H4 (cell line): Measurements from ENCODE around the gene GANAB. TPM values are rescaled to one million over a fixed set of nuclear protein-coding genes. Genes with fewer than 3 reads are reported as not detected.
"Not testable (repeated sequence)": the region's sequence is repeated elsewhere in the genome, so short reads cannot be mapped to it uniquely, and the experiment has no call there.

ENCODE experiments used
- DNase-seq: peaks from one replicate; pipeline ENCODE4 v3.0.0-alpha.2; 2015; ENCODE audit warnings: low spot score
- total RNA-seq: library from RNA; depleted of rRNA; stranded (reverse); fragments of >200 nt; shearing (Covaris generic); gene quantifications from 2 replicates; pipeline ENCODE4 v1.2.3, GENCODE V29; 2014

The GANAB gene
- total RNA-seq, 1 experiment from 2014 or later, result 142 TPM

DNA sequence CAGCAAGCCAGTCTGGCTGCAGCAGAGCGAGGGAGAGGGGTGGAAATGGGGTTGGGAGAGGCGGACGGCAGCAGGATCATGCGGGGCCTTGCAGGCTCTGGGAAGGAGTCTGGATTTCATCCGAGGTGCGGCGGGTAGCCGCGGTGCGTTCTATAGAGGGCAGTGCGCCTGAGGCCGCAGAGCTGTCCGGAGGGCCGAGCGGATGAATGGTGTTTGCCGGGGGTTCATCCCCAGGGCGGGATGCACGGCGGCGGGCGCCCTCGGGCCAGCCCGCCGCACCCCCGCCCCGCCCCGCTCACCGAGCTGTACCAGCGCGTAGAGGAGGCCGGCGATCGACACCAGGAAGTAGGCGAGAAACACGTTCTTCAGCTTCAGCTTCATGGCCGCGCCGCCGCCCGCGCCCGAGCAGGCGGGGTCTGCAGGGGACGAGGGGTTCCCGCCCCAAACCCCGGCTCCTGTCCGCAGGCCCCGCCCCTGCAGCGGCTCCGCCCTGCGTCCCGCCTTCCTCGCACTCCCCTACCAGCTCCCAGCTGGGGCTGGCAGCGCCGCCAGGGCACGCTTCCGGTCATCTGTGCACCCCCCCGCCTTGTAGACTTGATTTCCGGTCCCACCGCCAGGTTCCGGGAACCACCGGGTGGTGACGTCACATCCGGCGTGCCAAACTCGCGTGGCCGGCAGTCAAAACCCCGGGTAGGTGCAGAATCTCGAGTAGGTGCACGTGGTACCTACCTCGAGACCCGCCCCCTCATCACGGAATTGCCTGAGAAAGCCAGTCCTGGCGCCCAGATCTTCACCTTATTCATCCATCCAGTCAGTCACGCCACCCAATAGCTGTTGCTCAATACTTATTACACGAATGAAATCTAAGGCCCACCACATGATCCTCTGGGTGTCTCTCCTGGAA lies 24.6 kb downstream of the GANAB start, which contains the start of gene B3GAT3:
B3GAT3 (minus strand) TSS at position 420 of the 904 bp plus-strand sequence; CDS start at position 381, 39 bp downstream.
- peak; percentile 98 for DNase-seq

DNA sequence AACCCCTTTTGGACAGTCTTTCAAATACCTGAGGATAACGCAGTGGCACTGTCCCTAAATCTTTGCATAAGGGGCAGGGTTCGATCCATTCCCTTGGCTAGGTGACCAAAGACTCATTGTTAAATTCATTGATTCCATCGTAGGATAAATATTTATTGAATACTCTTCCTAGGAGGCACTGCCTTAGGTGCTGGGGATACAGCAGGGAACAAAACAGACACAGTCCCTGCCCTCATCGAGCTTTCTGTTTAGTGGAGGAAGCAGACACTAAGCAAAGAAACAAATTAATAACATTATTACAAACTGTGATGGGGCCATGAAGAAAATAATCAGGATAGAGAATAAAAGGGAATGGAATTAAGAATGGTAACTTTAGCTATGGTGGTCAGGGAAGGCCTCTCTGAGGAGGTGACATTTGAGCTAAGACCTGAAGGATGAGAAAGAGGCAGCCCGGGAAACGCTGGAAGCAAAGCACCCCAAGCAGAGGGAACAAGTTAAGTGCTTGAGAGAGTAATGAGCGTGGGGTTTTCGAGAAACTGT lies 25.3 kb downstream of the GANAB start:
- DNase-seq, result no peak

DNA sequence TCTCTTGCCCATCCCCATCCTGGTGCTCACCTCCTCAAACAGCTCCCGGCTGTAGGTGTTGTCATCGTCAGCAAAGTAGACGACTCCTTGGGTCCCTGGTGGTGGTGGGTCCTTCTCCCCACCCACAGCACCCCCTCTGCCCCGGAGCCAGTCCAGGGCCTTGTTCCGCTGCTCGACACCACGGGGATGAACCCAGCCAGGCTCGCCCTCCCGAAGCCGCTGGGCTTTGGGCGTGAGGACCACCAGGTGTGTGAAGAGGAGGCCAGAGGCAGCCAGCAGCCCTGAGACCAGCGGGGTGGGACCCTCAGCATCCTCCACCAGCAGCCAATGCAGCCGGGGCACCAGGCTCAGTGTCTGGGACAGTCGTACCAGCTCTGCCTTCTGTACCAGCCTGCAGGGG lies 29.5 kb downstream of the GANAB start:
- DNase-seq, result not testable (repeated sequence)

DNA sequence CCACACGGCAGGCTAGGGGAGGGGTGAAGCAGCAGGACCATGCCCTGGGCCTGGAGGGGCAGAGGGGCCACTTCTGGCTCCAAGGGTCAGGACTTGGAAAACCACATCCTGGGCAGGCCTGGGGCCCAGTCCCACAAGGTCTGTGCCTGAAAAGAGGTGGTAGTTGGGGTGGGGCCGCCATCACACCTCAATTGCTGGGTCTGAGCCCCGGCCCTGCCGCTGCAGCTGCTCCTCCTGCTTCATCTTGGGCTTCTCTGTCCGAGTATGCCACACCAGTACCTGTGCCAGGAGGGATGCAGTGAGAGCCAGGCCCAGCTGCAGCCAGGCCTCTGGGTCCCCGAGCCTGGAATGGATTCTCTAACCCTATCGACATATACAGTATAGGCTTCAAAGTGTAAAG lies 30.9 kb downstream of the GANAB start:
- DNase-seq, result no peak

DNA sequence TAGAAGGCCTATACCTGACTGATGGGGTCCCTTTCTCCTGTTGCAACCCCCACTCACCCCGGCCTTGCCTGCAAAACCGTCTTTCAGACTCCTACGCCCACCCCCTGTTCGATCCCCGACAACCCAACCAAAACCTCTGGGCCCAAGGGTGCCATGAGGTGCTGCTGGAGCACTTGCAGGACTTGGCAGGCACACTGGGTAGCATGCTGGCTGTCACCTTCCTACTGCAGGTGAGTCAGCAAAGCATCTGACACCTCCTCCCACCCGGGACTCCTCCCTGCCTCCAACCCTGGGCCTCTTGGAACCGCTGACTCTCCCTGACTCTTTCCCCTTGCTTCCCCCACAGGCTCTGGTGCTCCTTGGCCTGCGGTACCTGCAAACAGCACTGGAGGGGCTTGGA lies 32.1 kb downstream of the GANAB start:
- DNase-seq, result no peak

DNA sequence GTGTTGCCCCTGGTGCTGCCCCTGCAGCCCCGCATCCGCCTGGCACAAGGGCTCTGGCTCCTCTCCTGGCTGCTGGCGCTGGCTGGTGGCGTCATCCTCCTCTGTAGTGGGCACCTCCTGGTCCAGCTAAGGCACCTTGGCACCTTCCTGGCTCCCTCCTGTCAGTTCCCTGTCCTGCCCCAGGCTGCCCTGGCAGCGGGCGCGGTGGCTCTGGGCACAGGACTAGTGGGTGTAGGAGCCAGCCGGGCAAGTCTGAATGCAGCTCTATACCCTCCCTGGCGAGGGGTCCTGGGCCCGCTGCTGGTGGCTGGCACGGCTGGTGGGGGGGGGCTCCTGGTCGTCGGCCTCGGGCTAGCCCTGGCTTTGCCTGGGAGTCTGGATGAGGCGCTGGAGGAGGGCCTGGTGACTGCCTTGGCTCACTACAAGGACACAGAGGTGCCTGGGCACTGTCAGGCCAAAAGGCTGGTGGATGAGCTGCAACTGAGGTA lies 33.1 kb downstream of the GANAB start:
- DNase-seq, result no peak

DNA sequence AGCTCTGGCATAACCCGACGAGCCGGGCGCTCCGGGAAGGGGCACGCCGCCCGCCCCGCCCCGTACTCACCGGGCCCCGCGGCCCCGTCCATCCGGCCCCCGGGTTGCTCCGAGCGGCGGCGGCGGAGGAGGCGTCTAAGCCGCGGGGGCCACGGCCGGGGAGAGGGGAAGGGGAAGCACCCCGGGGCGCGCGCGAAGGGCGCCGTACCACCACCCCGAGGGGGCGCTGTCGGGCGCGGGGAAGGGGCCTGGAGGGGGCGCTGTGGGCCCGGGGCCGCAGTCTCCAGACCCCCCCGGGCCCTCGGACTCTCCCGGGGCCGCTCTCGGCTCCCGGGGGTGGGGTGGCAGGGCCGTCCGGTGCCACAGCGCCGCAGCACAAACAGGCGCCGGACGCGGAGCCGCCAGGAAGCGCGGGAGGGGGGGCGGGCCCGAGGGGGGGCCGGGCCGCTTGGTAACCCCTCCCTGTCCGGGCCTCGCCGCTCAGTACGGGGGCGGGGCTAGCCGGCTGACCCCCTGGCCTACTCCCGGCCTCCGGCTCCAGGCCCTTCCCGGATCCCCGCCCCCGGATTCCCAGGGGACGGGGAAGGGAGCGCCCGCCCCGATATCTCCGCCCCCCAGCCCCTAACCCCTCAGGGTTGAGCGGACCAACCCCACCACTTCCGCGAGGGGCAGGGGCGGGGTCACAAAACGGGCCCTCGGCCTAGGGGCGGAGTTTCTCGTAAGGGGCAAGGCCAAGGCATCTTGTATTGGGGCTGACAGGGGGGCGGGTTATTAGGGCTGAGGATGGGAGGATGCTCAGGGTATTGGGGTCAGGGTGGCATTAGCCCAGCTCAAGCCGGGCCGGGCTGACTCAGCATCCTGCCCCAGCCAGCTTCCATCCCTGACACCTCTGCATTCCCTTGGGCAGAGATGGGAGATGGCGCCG lies 33.8 kb downstream of the GANAB start, which contains the start of the genes EML3 and ROM1:
EML3 (minus strand) TSS at position 410 of the 925 bp plus-strand sequence; CDS start at position 92, 318 bp downstream.
ROM1 (plus strand) TSS at position 892 of the 925 bp plus-strand sequence; CDS start at position 917, 25 bp downstream.
- DNase-seq, result peak; percentile 80

DNA sequence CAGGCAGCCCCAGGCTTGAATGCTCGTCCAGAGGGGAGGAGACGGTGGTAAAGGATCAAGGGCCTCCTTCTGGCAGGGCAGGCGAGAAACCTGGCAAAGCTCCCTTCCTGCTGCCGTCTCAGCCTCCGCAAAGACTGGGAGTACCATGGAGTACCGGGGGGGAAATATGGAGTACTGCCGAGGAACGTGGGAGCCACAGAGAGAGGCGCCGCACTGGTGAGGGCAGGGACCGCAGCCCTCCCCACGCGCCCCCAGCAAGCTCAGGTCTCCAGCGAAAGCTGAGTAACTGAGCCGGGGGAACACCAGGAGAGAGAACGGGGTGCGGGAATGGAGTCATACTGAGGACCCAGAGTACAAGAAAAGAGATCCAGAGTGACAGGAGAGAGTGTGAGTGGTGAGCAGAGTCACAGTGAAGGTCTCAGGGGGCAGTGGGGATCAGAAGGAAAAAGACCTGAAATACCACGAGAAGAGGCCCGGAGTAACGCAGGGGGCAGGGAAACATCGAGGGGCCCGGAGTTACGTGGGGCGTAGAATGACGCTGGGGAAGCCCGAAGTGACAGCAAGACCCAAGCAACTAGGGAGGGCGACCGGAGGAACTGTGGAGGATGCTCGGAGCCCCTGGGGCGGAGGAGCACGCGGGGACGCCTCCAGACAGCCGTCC lies 34.6 kb downstream of the GANAB start:
- DNase-seq, result peak; percentile 36

DNA sequence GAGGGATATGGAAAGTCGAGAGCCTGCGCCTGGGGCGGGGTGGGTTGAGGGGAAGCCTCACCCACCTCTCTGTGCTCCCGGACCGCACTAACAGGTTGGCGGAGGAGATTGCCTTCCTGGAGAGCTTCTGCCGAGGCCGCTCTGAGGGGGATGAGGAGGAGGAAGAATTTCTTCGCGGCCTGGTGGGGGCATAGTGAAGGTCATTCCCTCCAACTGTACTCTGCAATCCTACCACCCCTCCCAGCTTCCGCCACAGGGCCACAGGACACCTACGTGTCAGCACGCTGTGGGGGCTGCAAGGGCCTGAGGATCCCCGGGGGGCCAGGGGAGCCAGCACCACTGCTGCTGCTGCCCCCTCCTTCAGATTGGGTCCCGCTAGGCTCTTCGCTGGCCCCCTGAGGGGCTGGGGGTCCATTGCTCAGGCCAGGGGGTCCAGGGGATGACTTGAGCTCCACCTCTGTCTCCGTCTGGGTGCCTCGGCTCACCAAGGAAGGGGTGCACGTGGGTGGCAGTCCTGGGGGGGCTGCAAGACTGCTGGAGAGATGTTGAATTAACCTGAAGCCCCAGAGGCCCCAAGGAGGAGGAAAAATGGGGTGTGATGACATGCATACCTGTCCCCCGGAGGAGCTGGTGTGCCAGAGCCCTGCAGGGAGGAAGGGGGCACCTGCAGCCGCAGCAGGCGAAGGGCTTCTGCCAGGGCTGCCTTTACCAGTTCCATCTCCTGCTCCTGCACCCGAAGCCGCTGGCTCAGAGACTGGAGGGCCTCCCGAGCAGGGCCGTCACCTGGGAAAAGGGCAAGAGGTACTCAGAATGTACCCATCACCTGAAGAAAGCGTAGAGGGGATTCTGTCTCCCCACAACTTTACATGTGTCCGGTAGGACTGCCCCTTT lies 35.4 kb downstream of the GANAB start:
- DNase-seq, result no peak

DNA sequence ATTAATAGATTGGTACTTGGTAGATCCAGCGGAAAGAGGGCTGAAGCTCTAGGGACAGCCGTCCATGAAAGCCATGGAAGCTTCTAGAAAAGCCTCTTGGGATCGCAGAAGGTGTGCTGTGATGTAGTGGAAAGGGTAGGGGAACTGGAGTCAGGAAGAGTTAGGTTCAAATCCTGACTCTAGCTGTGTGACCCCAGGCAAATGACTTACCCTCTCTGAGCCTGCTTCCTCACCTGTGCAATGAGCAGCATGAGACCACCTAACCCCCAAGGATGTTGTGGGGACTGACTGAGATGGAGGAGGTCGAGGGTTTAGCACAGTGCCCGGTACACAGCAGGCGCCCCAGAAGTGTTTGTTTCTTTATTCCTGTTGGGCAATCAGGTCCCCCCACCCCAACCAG lies 36.0 kb downstream of the GANAB start:
- DNase-seq, result no peak

DNA sequence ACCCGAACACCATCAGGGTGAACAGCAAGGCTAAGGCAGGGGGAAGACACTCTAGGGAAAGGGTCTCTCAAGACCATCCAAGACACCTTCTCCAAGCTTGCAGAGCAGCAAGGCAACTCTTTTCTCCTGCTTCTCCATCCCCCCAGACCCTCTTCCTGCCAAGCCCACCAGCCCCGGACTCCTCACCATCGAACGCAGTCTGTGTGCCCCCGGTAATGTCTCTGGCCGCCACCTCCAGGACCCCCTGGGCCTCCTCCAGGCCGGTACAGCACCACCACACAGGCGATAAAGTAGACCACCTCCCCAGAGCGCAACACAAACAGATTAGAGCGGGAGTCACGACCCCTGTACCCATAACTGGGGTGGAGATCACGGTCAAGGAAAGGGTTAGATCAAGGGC lies 37.6 kb downstream of the GANAB start:
- DNase-seq, result no peak

DNA sequence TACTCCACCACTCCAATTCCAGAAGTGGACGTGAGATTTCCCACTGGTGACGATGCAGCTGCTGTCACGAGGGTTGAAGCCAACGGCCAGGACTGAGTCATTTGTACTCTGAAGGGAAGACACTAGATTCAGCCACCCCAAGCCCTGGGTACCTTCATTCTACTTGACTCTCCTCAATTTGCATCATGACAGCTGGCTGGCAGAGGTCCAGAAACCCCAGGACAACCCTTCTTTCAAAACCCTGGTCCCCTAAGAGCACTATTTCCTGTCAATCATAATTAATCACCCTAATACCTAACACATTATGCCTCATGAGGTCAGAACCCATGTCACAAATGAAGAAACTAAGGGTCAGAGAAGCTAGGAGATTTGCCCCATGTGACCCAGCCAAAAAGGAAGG lies 38.7 kb downstream of the GANAB start:
- no peak for DNase-seq

DNA sequence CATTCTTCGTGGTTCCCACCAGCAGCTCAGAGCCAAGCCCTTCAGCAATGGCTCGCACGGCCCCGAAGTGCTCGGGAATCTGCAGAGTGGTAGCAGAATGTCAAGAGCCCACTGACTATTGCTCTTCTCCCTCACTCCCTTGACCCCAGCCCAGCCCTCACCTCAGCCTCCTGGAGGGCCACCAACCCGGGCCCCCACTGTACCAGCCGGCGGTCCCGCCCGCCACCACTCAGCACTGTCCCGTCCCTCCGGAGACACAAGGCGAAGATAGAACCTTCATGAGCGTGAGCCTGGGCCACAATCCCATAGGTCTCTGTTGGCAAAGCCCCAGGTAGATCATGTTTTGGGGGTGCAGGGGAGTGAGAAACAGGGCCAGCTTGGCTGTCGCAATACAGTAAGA lies 40.5 kb downstream of the GANAB start:
- DNase-seq, result no peak

DNA sequence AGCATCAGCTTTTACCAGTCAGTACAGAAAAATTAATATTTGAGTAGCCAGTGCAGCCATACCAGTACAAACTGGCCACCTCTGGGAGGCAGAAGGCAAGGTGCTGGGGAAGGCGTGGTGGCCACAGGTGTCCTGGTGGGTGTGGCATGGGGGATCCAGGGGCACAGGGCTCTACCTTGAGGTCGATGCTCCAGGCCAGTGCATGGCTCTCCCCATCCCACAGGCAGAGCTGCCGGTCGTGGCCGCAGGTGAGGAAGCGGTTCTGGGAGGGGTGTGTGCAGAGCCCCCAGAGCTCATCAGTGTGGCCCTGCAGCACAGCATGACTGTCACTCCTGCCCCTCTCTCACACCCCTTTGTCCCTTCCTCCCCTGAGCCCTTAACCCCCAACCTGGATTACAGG lies 40.9 kb downstream of the GANAB start:
- no peak for DNase-seq

DNA sequence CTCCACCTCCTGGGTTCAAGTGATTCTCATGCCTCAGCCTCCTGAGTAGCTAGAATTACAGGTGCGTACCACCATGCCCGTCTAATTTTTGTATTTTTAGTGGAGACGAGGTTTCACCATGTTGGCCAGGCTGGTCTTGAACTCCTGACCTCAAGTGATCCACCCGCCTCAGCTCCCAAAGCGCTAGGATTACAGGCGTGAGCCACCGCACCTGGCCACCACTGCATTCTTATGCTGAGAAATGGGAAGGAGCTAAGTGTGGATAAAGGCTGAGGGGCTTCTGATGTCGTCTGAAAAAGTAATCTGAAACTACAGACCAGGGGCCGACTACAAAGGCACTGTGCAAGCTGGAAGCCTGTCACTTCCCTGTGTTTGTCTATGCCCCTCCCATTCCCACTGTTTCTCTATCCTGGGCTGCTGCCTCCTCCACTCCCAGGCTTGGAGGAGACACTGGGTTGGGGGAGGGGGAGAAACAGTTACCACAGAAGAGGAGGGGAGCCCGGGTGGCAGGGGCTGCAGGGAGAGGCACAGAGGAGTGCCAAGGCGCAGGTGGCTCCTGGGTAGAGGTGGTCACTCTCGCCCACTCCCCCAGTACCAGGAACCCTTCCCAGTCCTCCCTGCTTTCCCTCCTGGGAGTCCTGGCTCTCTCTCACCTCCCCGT lies 41.8 kb downstream of the GANAB start:
- DNase-seq, result no peak

DNA sequence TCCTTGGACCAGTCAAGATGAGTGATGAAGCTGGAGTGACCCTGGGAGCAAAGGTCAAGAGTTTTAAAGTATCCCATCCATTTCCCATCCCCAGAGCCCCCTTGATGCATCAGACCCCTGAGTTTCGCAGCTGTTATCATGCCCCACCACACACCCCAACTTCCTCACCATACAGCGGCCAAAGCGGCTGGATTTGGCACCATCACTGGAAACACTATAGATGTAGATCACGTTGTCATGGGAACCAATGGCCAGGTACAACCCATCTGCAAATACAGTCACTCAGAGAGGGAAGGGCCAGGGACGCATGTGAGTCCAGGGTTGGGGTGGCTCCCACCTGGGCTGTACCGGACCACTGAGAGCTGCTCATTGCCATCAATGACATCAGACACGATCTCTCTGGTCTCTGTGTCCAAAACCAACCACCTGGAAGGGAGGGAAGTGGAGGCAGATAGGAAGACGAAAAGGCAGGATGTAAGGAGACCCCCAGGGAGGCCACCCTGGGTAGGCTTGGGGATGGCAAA lies 42.6 kb downstream of the GANAB start:
- no peak for DNase-seq

DNA sequence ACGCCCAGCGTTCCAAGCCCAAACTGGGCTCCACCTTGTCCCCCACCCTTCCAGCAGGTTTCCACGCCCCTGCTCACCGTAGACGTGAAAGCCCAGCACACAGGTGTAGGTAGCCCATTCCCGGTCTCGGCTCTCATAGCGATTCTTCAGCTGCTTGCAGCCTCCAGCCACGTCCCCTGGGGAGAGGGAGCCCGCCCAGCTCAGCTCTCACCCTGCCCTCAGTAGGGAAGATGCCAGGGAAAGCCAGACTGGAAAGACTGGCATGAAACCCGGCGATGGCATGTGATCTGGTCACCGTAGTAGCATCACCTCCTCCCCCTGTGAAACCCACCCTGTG lies 43.4 kb downstream of the GANAB start:
- no peak for DNase-seq

DNA sequence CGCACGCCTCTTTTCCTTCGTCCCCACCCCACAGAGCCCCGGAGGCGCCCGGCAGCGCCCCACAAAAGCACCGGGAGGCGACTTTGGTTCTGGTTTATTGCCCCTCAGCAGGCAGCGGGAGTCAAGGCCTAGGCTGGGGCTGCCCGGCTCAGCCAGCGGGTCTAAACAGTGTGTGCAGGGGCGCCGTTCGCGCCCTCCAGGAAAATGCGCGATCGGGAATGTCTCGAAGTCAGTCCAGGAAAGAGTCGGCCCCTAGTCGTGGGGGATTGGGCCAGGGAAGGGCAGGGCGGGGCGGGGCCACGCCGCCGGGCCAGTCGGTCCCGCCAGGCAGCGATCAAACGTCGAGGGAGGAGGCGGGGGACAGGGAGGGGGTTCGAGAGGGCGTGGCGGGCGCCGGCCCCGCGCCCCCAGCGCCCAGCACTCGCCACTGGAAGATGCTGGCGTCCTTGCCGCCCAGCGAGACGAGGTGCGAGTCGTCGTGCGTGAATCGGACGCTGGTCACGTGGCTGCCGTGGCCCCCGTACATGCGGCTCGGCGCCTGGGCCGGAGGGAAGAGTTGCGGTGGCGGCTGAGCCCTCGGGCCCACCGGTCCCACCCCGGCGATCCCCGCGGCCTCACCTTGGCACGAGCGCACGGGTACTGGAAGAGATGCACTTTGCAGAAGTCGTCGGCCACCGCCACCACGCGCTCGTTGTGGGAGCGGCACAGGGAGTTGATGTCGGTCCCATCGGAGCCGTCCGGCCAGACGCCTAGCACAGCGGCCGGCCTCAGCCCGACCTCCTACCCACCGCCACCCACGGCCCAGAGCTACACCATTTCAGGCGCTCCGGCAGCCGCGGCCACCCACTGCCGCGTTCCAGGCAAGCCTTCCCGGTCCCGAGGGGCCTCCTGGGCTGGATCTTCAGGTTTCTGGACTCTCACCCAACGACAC lies 44.0 kb downstream of the GANAB start:
- DNase-seq, result no peak
